ENCODE results near the gene EFCAB6. TPM values are rescaled to one million over a fixed set of nuclear protein-coding genes. Genes with fewer than 3 reads are reported as not detected.

Gene EFCAB6
- total RNA-seq, 1 experiment from 2014 or later: not detected

- Histone ChIP-seq H3K9me3 (no peaks in the 10 kb centered on the region), H3K4me3 (ENCODE audit: low read depth, low read length) (no peak overlapping the region), H3K4me1 (no peaks in the 10 kb centered on the region), H3K27me3 (replicated peaks; ENCODE audit: control insufficient read depth, insufficient read depth, low read length) (no peaks in the 10 kb centered on the region; the same call in 1 of the 2 replicates), H3K36me3 (ENCODE audit: control insufficient read depth, insufficient read depth, low read length) (no peaks in the 10 kb centered on the region)
- no peaks in the 10 kb centered on the region for H3K9me3 Mint-ChIP-seq (ENCODE audit: unreplicated experiment)
- DNase-seq: no peak
- no peak overlapping the region for H3K4me3 Mint-ChIP-seq (ENCODE audit: unreplicated experiment)
- H3K4me1 Mint-ChIP-seq (ENCODE audit: low read depth, unreplicated experiment): no peaks in the 10 kb centered on the region
- peaks cover 8% of the 10 kb centered on the region for H3K27me3 Mint-ChIP-seq (ENCODE audit: insufficient read depth, unreplicated experiment)
- BruUV-seq (replicated peaks): no TSS peak
- intact Hi-C loops (cut with micrococcal nuclease; ENCODE audit: unreplicated experiment): no loop called here
- no peaks in the 10 kb centered on the region for H3K36me3 Mint-ChIP-seq (ENCODE audit: insufficient read depth, unreplicated experiment)
- CTCF ChIA-PET: no interaction called here
- no peak overlapping the region for H3K27ac Mint-ChIP-seq (ENCODE audit: unreplicated experiment)
- TF ChIP-seq CTCF (IDR thresholded peaks at IDR 0.05; ENCODE audit: insufficient read depth in 1 of 2, low read depth in 1 of 2, low read length in 1 of 2, severe bottlenecking in 1 of 2, unreplicated experiment in 1 of 2): no peak
- POLR2A ChIA-PET: no interaction called here
These were observed 282.6 kb downstream of the EFCAB6 start for GRCh38 chr22:43529461-43529860.

GRCh38 chr22:43528601-43529360 lies 283.3 kb downstream of the EFCAB6 start:
- Mint-ChIP-seq H3K27ac (ENCODE audit: unreplicated experiment) (no peak overlapping the region), H3K36me3 (ENCODE audit: insufficient read depth, unreplicated experiment) (no peaks in the 10 kb centered on the region), H3K27me3 (ENCODE audit: insufficient read depth, unreplicated experiment) (peaks cover 8% of the 10 kb centered on the region), H3K9me3 (ENCODE audit: unreplicated experiment) (no peaks in the 10 kb centered on the region), H3K4me3 (ENCODE audit: unreplicated experiment) (no peak overlapping the region), H3K4me1 (ENCODE audit: low read depth, unreplicated experiment) (no peaks in the 10 kb centered on the region)
- ChIA-PET POLR2A (no interaction called here), CTCF (no interaction called here)
- no peaks in the 10 kb centered on the region for H3K9me3 ChIP-seq
- no peak for TF ChIP-seq CTCF (IDR thresholded peaks at IDR 0.05; ENCODE audit: insufficient read depth in 1 of 2, low read depth in 1 of 2, low read length in 1 of 2, severe bottlenecking in 1 of 2, unreplicated experiment in 1 of 2)
- no peak overlapping the region for H3K4me3 ChIP-seq (ENCODE audit: low read depth, low read length)
- H3K27me3 ChIP-seq (replicated peaks; ENCODE audit: control insufficient read depth, insufficient read depth, low read length): no peaks in the 10 kb centered on the region; the same call in 1 of the 2 replicates
- no TSS peak for BruUV-seq (replicated peaks)
- intact Hi-C loops (cut with micrococcal nuclease; ENCODE audit: unreplicated experiment): no loop called here
- H3K36me3 ChIP-seq (ENCODE audit: control insufficient read depth, insufficient read depth, low read length): no peaks in the 10 kb centered on the region
- H3K4me1 ChIP-seq: no peaks in the 10 kb centered on the region
- no peak for DNase-seq

GRCh38 chr22:43526946-43527345 lies 285.2 kb downstream of the EFCAB6 start:
- CTCF ChIA-PET: interaction anchor here (0.5 kb wide), 1 partner anchor 128 kb away, joined by 3 read pairs; no protein-coding TSS in a partner anchor
- Mint-ChIP-seq H3K36me3 (ENCODE audit: insufficient read depth, unreplicated experiment) (no peaks in the 10 kb centered on the region), H3K4me3 (ENCODE audit: unreplicated experiment) (no peak overlapping the region), H3K9me3 (ENCODE audit: unreplicated experiment) (no peaks in the 10 kb centered on the region), H3K27me3 (ENCODE audit: insufficient read depth, unreplicated experiment) (peaks cover 8% of the 10 kb centered on the region), H3K4me1 (ENCODE audit: low read depth, unreplicated experiment) (no peaks in the 10 kb centered on the region), H3K27ac (ENCODE audit: unreplicated experiment) (no peak overlapping the region)
- no peak for DNase-seq
- no TSS peak for BruUV-seq (replicated peaks)
- no peak for TF ChIP-seq CTCF (IDR thresholded peaks at IDR 0.05; ENCODE audit: insufficient read depth in 1 of 2, low read depth in 1 of 2, low read length in 1 of 2, severe bottlenecking in 1 of 2, unreplicated experiment in 1 of 2)
- no peaks in the 10 kb centered on the region for H3K36me3 ChIP-seq (ENCODE audit: control insufficient read depth, insufficient read depth, low read length)
- intact Hi-C loops (cut with micrococcal nuclease; ENCODE audit: unreplicated experiment): no loop called here
- POLR2A ChIA-PET: no interaction called here
- H3K4me3 ChIP-seq (ENCODE audit: low read depth, low read length): no peak overlapping the region
- H3K4me1 ChIP-seq: no peaks in the 10 kb centered on the region
- no peaks in the 10 kb centered on the region; the same call in 1 of the 2 replicates for H3K27me3 ChIP-seq (replicated peaks; ENCODE audit: control insufficient read depth, insufficient read depth, low read length)
- H3K9me3 ChIP-seq: no peaks in the 10 kb centered on the region

Measured in Caco-2 (cell line).